Measurements from ENCODE around the gene ATOX1. TPM values are rescaled to one million over a fixed set of nuclear protein-coding genes. Genes with fewer than 3 reads are reported as not detected.

ATOX1 gene
- total and polyA plus RNA-seq, 2 of the 13 experiments (the other 11 are each of a cell fraction or from before 2014, with no cell fraction given): 62.4 to 124 TPM

- TF ChIP-seq, protein P1, sequence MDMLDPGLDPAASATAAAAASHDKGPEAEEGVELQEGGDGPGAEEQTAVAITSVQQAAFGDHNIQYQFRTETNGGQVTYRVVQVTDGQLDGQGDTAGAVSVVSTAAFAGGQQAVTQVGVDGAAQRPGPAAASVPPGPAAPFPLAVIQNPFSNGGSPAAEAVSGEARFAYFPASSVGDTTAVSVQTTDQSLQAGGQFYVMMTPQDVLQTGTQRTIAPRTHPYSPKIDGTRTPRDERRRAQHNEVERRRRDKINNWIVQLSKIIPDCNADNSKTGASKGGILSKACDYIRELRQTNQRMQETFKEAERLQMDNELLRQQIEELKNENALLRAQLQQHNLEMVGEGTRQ (IDR thresholded peaks at IDR 0.05; ENCODE audit: low read depth, low read length): no peak
- TF ChIP-seq, protein P1 (CRISPR knock-in tag; IDR thresholded peaks at IDR 0.05; ENCODE audit: borderline replicate concordance): no peak
- TF ChIP-seq PCBP1 (IDR thresholded peaks at IDR 0.05; ENCODE audit: borderline replicate concordance, low read depth, low read length): no peak
- no peak for TF ChIP-seq ZNF441 (CRISPR knock-in tag; IDR thresholded peaks at IDR 0.05; ENCODE audit: borderline replicate concordance)
- TF ChIP-seq, protein P2, sequence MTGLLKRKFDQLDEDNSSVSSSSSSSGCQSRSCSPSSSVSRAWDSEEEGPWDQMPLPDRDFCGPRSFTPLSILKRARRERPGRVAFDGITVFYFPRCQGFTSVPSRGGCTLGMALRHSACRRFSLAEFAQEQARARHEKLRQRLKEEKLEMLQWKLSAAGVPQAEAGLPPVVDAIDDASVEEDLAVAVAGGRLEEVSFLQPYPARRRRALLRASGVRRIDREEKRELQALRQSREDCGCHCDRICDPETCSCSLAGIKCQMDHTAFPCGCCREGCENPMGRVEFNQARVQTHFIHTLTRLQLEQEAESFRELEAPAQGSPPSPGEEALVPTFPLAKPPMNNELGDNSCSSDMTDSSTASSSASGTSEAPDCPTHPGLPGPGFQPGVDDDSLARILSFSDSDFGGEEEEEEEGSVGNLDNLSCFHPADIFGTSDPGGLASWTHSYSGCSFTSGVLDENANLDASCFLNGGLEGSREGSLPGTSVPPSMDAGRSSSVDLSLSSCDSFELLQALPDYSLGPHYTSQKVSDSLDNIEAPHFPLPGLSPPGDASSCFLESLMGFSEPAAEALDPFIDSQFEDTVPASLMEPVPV (CRISPR knock-in tag; IDR thresholded peaks at IDR 0.05): no peak
- TF ChIP-seq GFI1 (CRISPR knock-in tag; IDR thresholded peaks at IDR 0.05; ENCODE audit: borderline replicate concordance): no peak
- no peak for TF ChIP-seq POGZ (CRISPR knock-in tag; IDR thresholded peaks at IDR 0.05)
- TF ChIP-seq FOXP4 (CRISPR knock-in tag; IDR thresholded peaks at IDR 0.05): no peak
- TF ChIP-seq AGO2 (optimal IDR thresholded peaks at IDR 0.05; ENCODE audit: low read depth, low read length): peak; percentile 89
- no peak for TF ChIP-seq PHF20 (CRISPR knock-in tag; IDR thresholded peaks at IDR 0.05)
- TF ChIP-seq ZNF281 (CRISPR knock-in tag; IDR thresholded peaks at IDR 0.05; ENCODE audit: borderline replicate concordance): no peak
- no peak for TF ChIP-seq HNRNPUL1 (IDR thresholded peaks at IDR 0.05; ENCODE audit: low read depth, low read length)
- no peak for TF ChIP-seq ZNF333 (CRISPR knock-in tag; IDR thresholded peaks at IDR 0.05; ENCODE audit: borderline replicate concordance)
- no peak for TF ChIP-seq POLR2AphosphoS5 (IDR thresholded peaks at IDR 0.05; ENCODE audit: low read depth, low read length)
- TF ChIP-seq SRSF9 (IDR thresholded peaks at IDR 0.05; ENCODE audit: borderline replicate concordance, insufficient read depth, low read depth, low read length, poor library complexity, severe bottlenecking): no peak
Measured at GRCh38 chr5:151770383-151771258, 12.2 kb upstream of the ATOX1 start (continued).

Measured in HepG2 (cell line).